ENCODE data around the gene RIMBP3C.
"Not testable (repeated sequence)": the region's sequence is repeated elsewhere in the genome, so short reads cannot be mapped to it uniquely, and the experiment has no call there.

RIMBP3C gene

DNA sequence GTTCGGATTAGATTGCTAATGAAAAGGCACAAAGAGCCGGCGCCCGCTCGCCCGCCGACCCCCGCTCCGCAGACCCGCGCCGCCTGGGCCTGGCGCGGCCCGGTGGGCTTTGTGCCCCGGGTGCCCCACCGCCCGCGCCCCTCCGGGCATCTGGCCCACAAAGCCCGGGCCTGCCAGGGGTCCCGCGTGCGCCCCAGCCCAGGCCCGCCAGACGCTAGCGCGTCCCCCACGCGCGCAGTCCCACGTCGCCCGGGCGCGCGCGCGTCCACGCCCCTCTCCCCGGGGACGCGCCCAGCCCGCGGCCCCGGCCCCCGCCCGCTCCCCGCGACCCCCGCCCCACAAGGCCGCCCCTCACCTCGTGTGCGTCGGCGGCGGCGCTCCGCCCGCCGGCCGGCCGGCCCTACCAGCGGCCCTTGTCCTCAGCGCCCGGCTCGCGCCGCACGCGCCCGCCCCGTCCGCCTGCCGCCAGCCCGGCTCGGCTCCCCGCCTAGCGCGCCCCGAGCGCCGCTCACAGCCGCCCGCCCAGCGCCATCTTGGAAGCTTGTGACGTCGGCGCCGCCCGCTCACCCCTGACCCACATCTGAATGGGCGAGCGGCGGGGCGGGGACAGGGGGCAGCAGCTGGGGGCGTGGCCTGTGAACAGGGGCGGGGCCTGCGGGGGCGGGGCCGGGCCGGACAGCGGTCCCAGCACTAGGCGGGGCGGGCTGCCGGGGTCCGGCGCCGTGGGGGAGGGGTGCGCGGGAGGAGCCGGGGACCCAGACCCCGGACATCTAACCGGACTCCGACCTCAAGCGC, 34.1 kb downstream of the RIMBP3C start:
- DNase-seq = not testable (repeated sequence)

DNA sequence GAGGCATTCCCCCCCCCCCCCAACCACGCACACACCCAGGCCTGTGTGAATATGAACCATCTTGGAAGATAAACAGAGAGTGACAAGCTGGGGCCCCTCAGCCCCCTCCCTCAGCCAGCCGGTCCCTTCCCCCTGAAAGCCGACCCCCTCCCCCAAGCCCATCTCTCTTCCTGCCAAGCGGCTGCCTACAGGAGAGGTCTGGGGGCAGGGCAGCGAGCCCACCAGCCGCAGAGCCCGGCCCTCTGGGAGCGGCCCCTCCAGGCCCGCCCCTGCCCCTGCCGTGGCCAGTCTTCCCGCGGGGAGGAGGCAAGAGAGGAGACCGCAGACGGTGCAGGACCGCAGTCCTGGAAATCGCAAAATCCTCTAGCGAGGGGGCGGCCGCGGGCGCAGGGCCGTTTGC, 34.7 kb downstream of the RIMBP3C start:
- not testable (repeated sequence) for DNase-seq

DNA sequence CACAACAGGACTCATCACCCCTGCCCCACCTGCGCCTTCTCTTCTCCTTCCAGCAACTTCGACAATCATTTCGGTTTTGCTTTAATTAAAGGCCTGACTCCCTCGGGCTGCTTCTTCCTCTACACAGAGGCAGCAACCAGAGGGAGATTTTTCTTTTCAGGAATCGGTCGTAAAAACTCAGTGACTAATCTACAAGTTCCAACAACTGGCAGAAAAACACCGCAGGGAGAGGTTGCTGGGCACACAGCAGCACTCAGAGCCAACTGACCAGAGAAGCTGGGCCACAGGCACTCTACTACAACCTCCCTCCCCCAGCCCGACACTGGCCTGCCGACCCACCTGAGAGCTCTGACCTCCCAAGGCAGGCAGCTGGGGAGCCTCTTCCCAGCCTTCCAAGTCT, 36.0 kb downstream of the RIMBP3C start:
- DNase-seq = not testable (repeated sequence)

DNA sequence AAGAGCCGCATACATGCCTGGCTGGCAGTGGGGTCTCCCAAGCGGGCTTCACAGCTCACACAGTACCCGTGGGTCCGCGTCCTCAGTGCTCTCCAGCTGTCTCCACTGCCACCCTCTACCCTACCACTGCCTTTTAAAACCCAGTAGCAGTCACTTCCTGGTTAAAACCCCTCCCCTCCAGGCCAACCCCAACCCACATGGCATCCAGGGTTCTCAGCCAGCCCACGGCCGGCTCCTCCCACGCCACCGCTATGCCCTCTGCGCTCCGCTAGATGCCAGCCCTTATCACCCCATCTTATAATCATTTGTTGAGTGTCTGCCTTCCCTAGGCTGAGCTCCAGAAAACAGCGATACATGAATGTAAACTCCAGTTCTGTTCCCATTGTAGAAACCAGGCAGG, 37.1 kb downstream of the RIMBP3C start:
- DNase-seq = not testable (repeated sequence)

GRCh38 chr22:21512022-21512421, 39.2 kb downstream of the RIMBP3C start:
- not testable (repeated sequence) for DNase-seq

DNA sequence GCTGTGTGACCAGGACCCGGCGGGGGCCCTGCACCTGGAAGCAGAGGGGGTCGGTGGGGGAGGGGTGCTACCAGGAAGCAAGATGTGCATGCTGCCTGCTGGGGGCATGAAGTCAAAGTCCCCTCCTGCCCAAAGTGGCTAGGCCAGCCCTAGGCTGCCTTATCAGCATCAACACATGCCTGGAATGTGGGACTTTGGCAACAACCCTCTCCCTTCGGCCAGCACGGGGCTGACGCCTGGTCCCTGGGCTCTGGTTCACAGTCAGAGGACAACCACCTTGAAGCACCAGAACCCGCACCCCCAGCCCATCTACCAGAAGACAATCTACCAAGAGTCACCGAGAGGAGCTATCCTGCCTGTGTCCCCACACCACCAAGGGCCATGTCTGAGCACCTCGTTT, 40.9 kb downstream of the RIMBP3C start:
- not testable (repeated sequence) for DNase-seq

DNA sequence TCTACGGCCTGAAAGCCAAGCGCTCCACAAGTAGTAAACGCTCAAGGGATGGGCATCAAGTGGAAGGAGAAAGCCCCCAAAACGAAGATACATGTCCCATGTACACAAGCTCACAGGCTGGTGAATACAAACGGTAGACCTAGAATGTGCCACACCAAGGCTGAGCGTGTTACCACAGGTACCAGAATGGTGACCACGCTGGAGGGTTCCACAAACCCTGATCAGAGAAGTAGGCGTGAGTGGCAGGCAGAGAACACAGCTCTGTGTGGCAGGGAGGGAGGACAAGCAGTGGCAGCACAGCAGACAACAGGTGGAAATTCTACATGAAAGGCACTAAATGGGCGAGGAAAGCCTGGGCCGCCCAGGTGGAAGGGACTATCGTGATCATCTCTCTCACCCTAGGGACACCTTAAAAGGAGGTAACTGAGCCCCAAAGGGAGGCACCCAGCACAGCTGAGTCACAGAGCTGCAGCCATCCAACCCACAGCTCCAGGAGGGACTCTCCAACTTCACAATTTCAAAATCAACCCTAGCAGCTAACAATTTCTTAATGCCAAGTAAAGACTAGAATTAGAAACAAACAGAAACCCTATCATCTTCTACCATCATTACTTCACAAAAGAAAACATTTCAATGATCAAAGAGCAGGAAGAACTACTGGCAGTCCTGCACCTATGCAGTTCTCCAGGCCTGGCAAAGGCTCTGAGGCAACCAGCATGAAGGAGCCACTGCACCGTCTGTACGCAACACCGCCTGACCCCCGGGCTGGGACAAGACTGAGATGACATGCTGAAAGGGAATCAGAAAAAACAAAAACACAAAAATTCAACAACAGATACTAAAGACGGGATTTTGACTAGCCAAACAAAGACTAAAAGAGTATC, 51.4 kb downstream of the RIMBP3C start:
- DNase-seq = not testable (repeated sequence)

- DNase-seq = not testable (repeated sequence)
Observed at GRCh38 chr22:21498489-21498888, 52.8 kb downstream of the RIMBP3C start.

GRCh38 chr22:21497984-21498383, 53.3 kb downstream of the RIMBP3C start:
- not testable (repeated sequence) for DNase-seq

Data from suppressor macrophage treated with lipopolysaccharide for 1 hour (primary cell).